H1 (cell line): ENCODE measurements around the gene BSND.

Source experiments
- BCL11A ChIP-seq, 2 experiments: IDR thresholded peaks; one replicate each; pipeline ENCODE4 v1.6.1; 2011; ENCODE audit warnings: low read depth in 2 of 2, low read length in 2 of 2, mild to moderate bottlenecking in 2 of 2
- CREB1 ChIP-seq: IDR thresholded peaks from 2 replicates; pipeline ENCODE4 v1.6.1; 2012; ENCODE audit warnings: inconsistent platforms
- POLR2A ChIP-seq, 2 experiments: IDR thresholded peaks; 1 replicate in 1 of 2; 2 replicates in 1 of 2; pipeline ENCODE4 v1.6.1; 2011; ENCODE audit warnings: low read depth in 2 of 2, low read length in 2 of 2, mild to moderate bottlenecking in 2 of 2; ENCODE audit errors: control extremely low read depth in 1 of 2
- POLR2AphosphoS5 ChIP-seq: IDR thresholded peaks from 2 replicates; pipeline ENCODE4 v1.6.1; 2011; ENCODE audit warnings: low read depth, low read length
- SIN3A ChIP-seq, 2 experiments: IDR thresholded peaks in 1 of 2; conservative IDR thresholded peaks in 1 of 2; 2 replicates each; pipeline ENCODE4 v1.6.1; 2011 to 2012; ENCODE audit warnings: low read length in 2 of 2, improper control_type of control experiment in 1 of 2, low read depth in 1 of 2, mild to moderate bottlenecking in 1 of 2
- SRF ChIP-seq: IDR thresholded peaks from 2 replicates; pipeline ENCODE4 v1.6.1; 2011; ENCODE audit warnings: mild to moderate bottlenecking, low read depth, low read length, moderate library complexity
- TEAD4 ChIP-seq: IDR thresholded peaks from 2 replicates; pipeline ENCODE4 v1.6.1; 2012; ENCODE audit warnings: low read depth, low read length, inconsistent platforms, mixed read lengths
- YY1 ChIP-seq: IDR thresholded peaks from 2 replicates; pipeline ENCODE4 v1.6.1; 2011; ENCODE audit warnings: low read depth, mild to moderate bottlenecking, low read length
- ZNF274 ChIP-seq: IDR thresholded peaks from 2 replicates; pipeline ENCODE4 v1.7.0; 2012; ENCODE audit warnings: low read length, borderline replicate concordance; ENCODE audit errors: extremely low read depth
- TF ChIP-seq, protein P1 (sequence below), 3 experiments: IDR thresholded peaks; 1 replicate in 2 of 3; 2 replicates in 1 of 3; pipeline versions ENCODE4 v1.5.1 to v1.6.1; 2011; ENCODE audit warnings: low read length in 3 of 3, mild to moderate bottlenecking in 3 of 3, inconsistent platforms in 2 of 3, low read depth in 1 of 3, moderate library complexity in 1 of 3; ENCODE audit not compliant: insufficient read depth in 1 of 3; ENCODE audit errors: control extremely low read depth in 1 of 3
- TF ChIP-seq, protein P2 (sequence below): IDR thresholded peaks from 2 replicates; pipeline ENCODE4 v1.6.1; 2012; ENCODE audit warnings: inconsistent platforms

DNA sequence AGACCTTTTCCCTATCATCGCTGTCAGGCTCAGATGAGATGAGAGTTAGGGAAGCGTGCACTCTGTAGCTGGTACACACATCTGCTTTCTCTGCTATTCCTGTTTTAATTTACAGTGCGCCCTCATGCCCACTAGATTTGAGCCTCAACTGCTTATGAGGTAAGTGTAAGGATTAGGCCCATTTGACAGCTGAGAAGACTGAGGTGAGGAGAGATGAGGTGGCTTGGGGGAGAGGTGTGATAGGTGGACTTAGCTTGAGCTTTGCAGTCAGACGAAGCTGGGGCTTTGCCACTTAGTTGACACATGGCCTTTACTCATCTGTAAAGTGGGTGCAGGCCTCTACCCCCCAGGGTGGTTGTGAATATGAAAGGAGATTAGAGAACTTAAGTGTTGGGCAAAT is 9.8 kb upstream of the BSND start:
- TF ChIP-seq BCL11A (IDR thresholded peaks at IDR 0.05; ENCODE audit: low read depth in 2 of 2, low read length in 2 of 2) (no peak), ZNF274 (no peak), POLR2A (IDR thresholded peaks at IDR 0.05; ENCODE audit: control extremely low read depth in 1 of 2, low read depth in 2 of 2, low read length in 2 of 2) (no peak), CREB1 (no peak), POLR2AphosphoS5 (no peak), TEAD4 (no peak), SRF (no peak), SIN3A (conservative IDR thresholded peaks at IDR 0.05 in 1 of 2, IDR thresholded peaks at IDR 0.05 in 1 of 2; ENCODE audit: low read depth in 1 of 2, low read length in 2 of 2) (no peak), YY1 (no peak)
- TF ChIP-seq, protein P1, sequence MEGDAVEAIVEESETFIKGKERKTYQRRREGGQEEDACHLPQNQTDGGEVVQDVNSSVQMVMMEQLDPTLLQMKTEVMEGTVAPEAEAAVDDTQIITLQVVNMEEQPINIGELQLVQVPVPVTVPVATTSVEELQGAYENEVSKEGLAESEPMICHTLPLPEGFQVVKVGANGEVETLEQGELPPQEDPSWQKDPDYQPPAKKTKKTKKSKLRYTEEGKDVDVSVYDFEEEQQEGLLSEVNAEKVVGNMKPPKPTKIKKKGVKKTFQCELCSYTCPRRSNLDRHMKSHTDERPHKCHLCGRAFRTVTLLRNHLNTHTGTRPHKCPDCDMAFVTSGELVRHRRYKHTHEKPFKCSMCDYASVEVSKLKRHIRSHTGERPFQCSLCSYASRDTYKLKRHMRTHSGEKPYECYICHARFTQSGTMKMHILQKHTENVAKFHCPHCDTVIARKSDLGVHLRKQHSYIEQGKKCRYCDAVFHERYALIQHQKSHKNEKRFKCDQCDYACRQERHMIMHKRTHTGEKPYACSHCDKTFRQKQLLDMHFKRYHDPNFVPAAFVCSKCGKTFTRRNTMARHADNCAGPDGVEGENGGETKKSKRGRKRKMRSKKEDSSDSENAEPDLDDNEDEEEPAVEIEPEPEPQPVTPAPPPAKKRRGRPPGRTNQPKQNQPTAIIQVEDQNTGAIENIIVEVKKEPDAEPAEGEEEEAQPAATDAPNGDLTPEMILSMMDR (IDR thresholded peaks at IDR 0.05; ENCODE audit: control extremely low read depth in 1 of 3, insufficient read depth in 1 of 3, low read depth in 1 of 3, low read length in 3 of 3): no peak
- TF ChIP-seq, protein P2, sequence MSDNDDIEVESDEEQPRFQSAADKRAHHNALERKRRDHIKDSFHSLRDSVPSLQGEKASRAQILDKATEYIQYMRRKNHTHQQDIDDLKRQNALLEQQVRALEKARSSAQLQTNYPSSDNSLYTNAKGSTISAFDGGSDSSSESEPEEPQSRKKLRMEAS: no peak
